Fibroblast of skin of scalp (primary cell): Measurements from ENCODE around the gene REST. TPM values are rescaled to one million over a fixed set of nuclear protein-coding genes. Genes with fewer than 3 reads are reported as not detected.
"Not testable (repeated sequence)": the region's sequence is repeated elsewhere in the genome, so short reads cannot be mapped to it uniquely, and the experiment has no call there.

Experiments used
- DNase-seq: peaks from one replicate; pipeline ENCODE4 v3.0.0-alpha.2; 2013
- polyA plus RNA-seq, 2 experiments: library from polyadenylated mRNA; unstranded; fragments of 120-200 nt; gene quantifications; one replicate each; pipeline ENCODE4 v1.2.1, GENCODE V29; 2013; ENCODE audit not compliant: insufficient read length in 2 of 2

Gene REST
- 16.4 TPM for polyA plus RNA-seq (2013, experiment 1 of 2; ENCODE audit: insufficient read length)
- polyA plus RNA-seq (2013, experiment 2 of 2; ENCODE audit: insufficient read length) = 18.8 TPM

- DNase-seq = peak; percentile 76
Measured at GRCh38 chr4:56907489-56908205, at the start of gene REST. Gene REST (plus strand): TSS chr4:56907900. CDS start chr4:56910639, 2,739 bp downstream.

DNA sequence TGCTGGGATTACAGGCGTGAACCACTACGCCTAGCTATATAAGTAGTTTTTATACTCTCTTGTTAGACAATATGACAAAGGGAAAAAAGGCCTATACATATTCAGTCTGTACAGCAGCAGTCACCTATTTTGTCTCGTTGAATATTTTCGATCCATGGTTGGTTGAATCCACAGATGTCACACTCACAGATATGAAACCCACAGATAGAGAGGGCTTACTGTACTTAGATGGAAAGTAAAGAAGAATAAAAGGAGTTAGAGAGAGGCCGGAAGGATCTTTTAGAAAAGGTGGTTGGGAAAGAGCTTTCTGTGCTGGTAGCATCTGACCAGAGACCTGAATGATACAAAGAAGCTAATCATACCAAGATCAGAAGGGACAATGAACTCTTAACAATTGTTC lies 47.9 kb upstream of the REST start:
- no peak for DNase-seq

- DNase-seq = no peak
Measured at GRCh38 chr4:56860781-56861180, 46.9 kb upstream of the REST start.

- DNase-seq = peak; percentile 11
Measured at GRCh38 chr4:56861360-56861759, 46.3 kb upstream of the REST start.

DNA sequence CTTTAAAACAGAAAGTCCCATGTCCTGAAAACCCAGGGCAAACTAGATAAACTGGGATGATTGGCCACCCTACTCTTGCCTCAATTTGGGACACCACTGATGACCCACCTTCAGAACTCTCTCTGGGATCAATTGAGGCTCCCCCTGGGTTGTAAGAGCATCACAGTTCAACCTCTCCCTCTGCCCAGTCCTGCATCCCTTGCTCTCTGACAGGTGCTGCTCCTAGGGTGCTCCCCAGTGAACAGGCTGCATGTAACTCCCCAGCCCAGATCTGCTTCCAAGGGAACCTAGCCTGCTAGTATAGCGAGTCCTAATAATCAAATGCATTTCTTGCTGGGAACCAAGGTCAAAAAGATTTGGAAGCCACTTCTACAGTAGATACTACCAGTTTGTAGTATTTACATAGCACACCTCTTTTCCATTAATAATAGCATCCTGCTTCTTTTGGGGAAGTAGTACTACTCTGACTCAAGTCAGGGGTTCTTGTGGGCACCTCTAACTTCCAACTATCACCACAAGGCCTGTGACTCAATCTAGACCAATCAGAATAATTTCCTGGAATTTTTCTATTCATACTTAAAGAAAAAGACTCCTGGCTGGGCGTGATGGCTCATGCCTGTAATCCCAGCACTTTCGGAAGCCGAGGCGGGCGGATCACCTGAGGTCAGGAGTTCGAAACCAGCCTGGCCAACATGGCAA lies 44.1 kb upstream of the REST start:
- no peak for DNase-seq

GRCh38 chr4:56870946-56871345 lies 36.8 kb upstream of the REST start:
- peak; percentile 62 for DNase-seq

DNA sequence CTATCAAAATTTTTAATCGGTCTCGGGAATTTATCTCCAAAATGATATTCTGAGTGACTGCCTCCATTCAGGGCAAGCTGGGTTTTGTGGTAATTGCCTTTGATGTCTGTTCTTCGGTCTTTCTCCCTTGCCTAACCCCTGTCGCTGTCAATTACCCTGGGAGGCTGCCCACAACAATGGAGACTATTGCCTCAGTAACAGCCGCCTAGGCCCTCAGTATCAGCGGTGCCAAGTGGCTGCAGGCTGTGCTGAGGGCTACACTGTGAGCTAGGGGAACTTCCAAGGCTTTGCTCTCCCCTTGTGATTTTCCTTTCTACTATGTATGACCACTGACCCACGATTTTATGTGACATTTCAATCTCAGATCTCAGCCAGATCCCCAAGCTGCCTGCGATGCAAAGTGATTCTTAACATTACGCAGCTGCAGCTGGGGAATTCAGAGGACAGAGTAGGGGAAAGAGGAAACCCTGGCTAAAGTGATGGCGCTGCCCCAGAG lies 36.3 kb upstream of the REST start:
- peak; percentile 12 for DNase-seq

GRCh38 chr4:56874166-56874565 lies 33.5 kb upstream of the REST start:
- no peak for DNase-seq

GRCh38 chr4:56874923-56875322 lies 32.8 kb upstream of the REST start:
- DNase-seq = peak; percentile 44

DNA sequence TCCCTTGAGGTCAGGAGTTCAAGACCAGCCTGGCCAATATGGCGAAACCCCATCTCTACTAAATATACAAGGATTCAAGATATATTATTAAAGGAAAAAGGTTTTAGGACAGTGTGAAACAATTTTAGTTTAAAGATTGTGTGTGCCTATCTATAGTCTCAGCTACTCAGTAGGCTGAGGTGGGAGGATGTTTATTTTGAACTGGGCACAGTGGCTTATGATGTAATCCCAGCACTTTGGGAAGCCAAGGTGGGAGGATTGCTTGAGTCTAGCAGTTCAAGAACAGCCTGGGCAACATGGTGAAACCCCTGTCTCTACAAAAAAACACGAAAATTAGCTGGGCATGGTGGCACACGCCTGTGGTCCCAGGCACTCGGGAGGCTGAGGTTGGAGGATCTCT lies 31.4 kb upstream of the REST start:
- DNase-seq = no peak

DNA sequence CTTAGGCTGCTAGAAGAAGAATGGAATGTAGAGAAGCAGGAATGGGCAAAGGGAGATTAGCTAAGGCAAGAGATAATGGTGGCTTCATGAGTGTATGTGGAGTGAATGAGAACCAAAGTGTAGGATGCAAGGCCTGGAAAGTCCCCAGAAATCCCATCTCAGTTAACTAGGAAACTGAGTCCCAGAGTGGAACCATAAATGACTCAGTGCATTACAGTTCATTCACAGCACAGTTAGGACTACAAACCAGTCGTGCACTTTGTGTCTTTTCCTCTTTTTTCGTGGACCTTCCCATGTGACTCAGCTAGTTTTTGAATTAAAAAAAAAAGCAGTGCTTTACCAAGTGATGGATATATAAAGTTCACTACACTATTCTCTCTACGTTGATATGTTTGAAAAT lies 27.7 kb upstream of the REST start:
- DNase-seq = no peak

- no peak for DNase-seq
Measured at GRCh38 chr4:56880572-56880971, 27.1 kb upstream of the REST start.

GRCh38 chr4:56884511-56884910 lies 23.2 kb upstream of the REST start:
- not testable (repeated sequence) for DNase-seq

GRCh38 chr4:56892691-56893090 lies 15.0 kb upstream of the REST start:
- DNase-seq = no peak

DNA sequence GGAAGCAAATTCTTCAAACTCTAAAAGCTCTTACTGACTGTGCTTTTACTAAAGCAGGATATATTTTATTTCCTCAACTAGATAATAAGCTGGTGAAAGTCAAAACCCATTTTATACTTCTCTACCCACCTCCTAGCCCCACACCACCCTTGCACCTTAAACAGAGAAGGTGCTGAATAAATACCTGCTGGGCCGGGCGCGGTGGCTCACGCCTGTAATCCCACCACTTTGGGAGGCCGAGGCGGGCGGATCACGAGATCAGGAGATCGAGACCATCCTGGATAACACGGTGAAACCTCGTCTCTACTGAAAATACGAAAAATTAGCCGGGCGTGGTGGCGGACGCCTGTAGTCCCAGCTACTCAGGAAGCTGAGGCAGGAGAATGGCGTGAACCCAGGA lies 9.9 kb upstream of the REST start:
- not testable (repeated sequence) for DNase-seq

DNA sequence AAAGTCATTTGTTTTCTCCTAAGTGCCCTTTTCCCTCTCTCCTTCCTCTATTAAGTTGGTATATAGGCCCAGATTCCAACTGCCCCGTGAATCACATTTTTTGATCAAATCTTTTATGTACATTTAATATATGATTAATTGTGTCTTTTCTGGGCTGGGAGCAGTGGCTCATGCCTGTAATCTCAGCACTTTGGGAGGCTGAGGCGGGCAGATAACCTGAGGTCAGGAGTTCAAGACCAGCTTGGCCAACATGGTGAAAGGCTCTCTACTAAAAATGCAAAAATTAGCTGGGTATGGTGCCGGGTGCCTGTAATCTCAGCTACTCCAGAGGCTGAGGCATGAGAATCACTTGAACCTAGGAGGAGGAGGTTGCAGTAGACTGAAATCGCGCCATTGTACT lies 7.5 kb upstream of the REST start:
- DNase-seq = not testable (repeated sequence)

DNA sequence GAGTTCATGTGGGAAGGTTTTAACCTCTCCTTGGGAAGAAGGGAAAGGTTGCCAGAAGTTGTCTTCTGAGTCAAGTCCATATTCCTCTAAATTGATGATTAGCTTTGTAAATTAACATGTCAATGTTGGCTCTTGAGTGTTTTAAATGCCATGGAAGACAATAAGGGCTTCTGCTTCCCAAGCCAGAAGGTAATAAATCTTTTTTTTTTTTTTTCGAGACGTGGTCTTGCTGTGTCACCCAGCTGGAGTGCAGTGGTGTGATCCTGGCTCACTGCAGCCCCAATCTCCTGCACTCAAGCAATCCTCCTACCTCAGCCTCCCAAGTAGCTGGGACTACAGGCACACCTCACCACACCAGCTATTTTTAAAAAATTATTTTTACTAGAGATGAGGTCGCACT lies 5.0 kb upstream of the REST start:
- DNase-seq = no peak

DNA sequence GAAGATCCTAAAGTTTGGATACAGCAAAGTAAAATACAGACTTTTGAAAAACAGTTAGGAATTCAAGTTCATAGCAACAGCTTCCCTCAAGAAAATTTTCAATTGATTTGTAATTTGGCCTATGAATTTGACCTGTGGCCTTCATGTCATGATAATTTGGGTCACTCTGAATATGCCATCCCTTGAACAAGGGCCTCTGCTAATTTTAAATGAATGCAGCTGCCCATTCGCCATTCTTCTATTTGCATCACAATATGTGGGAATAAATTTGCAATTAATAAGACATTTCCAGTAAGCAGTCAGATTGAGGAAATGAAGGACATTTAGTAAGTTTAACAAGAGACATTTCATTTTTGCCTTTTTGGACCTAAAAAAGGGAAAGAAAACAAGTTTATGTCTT lies 1.9 kb upstream of the REST start:
- no peak for DNase-seq

- peak; percentile 2 for DNase-seq
Measured at GRCh38 chr4:56906489-56907393, 959 bp upstream of the REST start.

- peak; percentile 64 for DNase-seq
Measured at GRCh38 chr4:56908206-56909085, 746 bp downstream of the REST start.

GRCh38 chr4:56909086-56909894 lies 1.6 kb downstream of the REST start:
- peak; percentile 56 for DNase-seq
